HG03064 (cell line): ENCODE measurements around the gene ELF1.
"Not testable (repeated sequence)": the region's sequence is repeated elsewhere in the genome, so short reads cannot be mapped to it uniquely, and the experiment has no call there.

ENCODE experiments used
- ATAC-seq: cut with Tn5 transposase; IDR thresholded peaks from one replicate; pipeline ENCODE4 v1.9.1; 2021; ENCODE audit warnings: low read depth; ENCODE audit not compliant: unreplicated experiment

ELF1 gene

GRCh38 chr13:40909541-40910200, 109.4 kb downstream of the ELF1 start:
- ATAC-seq, result not testable (repeated sequence)

GRCh38 chr13:40908546-40908945, 110.6 kb downstream of the ELF1 start:
- ATAC-seq, result no peak

- ATAC-seq, result not testable (repeated sequence)
Measured at GRCh38 chr13:40901032-40901431, 118.1 kb downstream of the ELF1 start.

GRCh38 chr13:40900568-40900967, 118.5 kb downstream of the ELF1 start:
- ATAC-seq, result not testable (repeated sequence)

GRCh38 chr13:40897053-40897452, 122.1 kb downstream of the ELF1 start:
- ATAC-seq, result no peak

- ATAC-seq, result no peak
Measured at GRCh38 chr13:40895227-40896184, 123.6 kb downstream of the ELF1 start.

- ATAC-seq, result not testable (repeated sequence)
Measured at GRCh38 chr13:40893573-40893972, 125.5 kb downstream of the ELF1 start.

GRCh38 chr13:40886017-40886416, 133.1 kb downstream of the ELF1 start:
- ATAC-seq, result no peak

GRCh38 chr13:40884175-40884574, 134.9 kb downstream of the ELF1 start:
- ATAC-seq, result not testable (repeated sequence)
